ENCODE data around the gene CNN2. TPM values are rescaled to one million over a fixed set of nuclear protein-coding genes. Genes with fewer than 3 reads are reported as not detected.
A peak's percentile ranks its signal among the peaks of the same experiment; 100 is the strongest.

The CNN2 gene
- total and polyA plus RNA-seq, 2 of the 8 experiments (the other 6 are each of a cell fraction or from before 2014, with no cell fraction given), result 189 to 551 TPM

DNA sequence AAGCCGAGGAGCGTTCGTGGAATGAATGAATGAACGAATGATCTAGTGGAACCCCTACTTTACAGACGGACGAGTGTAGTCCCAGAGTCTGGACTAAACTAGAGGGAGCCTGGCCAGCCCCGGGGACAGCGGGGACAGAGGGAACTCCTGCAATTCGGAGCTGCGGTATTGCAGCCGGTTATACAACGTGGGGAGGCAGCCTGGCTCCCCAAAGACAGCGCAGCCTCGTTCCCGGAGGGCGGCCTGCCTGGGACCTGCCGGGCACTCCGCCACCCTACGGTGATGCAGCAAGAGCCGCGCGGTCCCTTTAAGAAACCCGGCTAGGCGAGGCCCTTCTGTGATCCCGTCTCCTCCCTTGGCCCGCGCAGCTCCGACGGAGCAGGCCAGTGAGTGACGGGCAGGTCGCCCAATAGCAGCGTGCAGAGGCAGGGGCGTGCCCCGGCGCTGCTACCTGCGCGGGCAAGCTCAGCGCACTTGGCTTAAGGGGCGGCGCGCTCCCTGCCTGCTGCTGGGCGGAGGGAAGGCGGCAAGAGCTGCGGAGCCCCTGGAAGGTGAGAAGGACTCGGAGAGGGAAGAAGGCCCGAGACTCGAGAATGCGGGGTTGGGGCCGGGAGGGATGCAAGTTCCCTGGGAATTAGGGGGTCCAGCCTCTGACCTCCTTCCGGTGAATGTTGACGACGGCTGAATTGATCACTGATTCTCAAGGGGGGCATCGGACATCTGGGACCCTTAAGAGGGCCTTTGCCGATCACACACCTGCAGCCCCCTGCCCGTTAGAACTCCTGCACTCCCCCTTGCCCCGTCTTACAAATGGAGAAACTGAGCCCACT, 13.5 kb downstream of the CNN2 start, which contains the start of gene ABCA7:
ABCA7 (plus strand) TSS at position 462 of the 830 bp plus-strand sequence. CDS start 1,255 bp downstream, outside the sequence.
- Histone ChIP-seq H3K27ac (ENCODE audit: low read depth, low read length) (0 out of 2 replicates have a peak within 1 kb of the TSS, but pooled peaks have one; percentile 9), H3K36me3 (ENCODE audit: control insufficient read depth in 2 of 4, insufficient read depth in 4 of 4, low read length in 3 of 4) (peaks cover 11 to 22% (median 17%) of the 10 kb centered on the region in 4 experiments), H3K4me3 (ENCODE audit: extremely low read depth in 1 of 4, insufficient read depth in 2 of 4, low read depth in 3 of 4, low read length in 4 of 4) (peak within 1 kb of the TSS; percentile 53 to 76 (median 64)), H2BK12ac (ENCODE audit: low read depth, low read length) (no peak within 1 kb of the TSS), H2AFZ (ENCODE audit: low read length) (no peak within 1 kb of the TSS), H3K79me1 (ENCODE audit: low read depth, low read length) (no peaks in the 10 kb centered on the region), H3K4me2 (ENCODE audit: insufficient read depth in 1 of 2, low read depth in 2 of 2, low read length in 2 of 2) (peak within 1 kb of the TSS; percentile 86 to 90), H2BK5ac (ENCODE audit: low read depth, low read length) (peak within 1 kb of the TSS; percentile 60; the same call in 1 of the 2 replicates), H3K79me2 (ENCODE audit: control insufficient read depth in 1 of 2, insufficient read depth in 2 of 2, low read length in 2 of 2) (no peaks in the 10 kb centered on the region), H3K23ac (ENCODE audit: insufficient read length) (no peak within 1 kb of the TSS), H3K4me1 (replicated peaks in 1 of 4; ENCODE audit: control insufficient read depth in 3 of 4, insufficient read depth in 4 of 4, low read length in 3 of 4) (peaks cover 0 to 10% (median 9%) of the 10 kb centered on the region in 4 experiments; a peak in 6 of 7 replicates), H3K14ac (ENCODE audit: insufficient read length) (no peak within 1 kb of the TSS), H3K56ac (replicated peaks; ENCODE audit: insufficient read length, low read depth, low read length) (no peak within 1 kb of the TSS), H4K91ac (replicated peaks; ENCODE audit: insufficient read length, low read length) (no peak within 1 kb of the TSS), H4K8ac (ENCODE audit: extremely low read depth, insufficient read depth, low read length) (no peak within 1 kb of the TSS), H3K23me2 (ENCODE audit: low read depth, low read length) (peaks cover 10% of the 10 kb centered on the region), H3K27me3 (replicated peaks in 1 of 4; ENCODE audit: control insufficient read depth in 3 of 4, extremely low read depth in 1 of 4, insufficient read depth in 3 of 4, low read length in 3 of 4) (no peaks in the 10 kb centered on the region), H3K18ac (ENCODE audit: extremely low read depth, low read length) (0 out of 2 replicates have a peak within 1 kb of the TSS, but pooled peaks have one; percentile 5), H2BK20ac (ENCODE audit: low read length) (no peak within 1 kb of the TSS), H4K20me1 (replicated peaks in 1 of 2; ENCODE audit: control insufficient read depth in 1 of 2, insufficient read depth in 2 of 2, low read length in 2 of 2) (peaks cover 0 to 12% of the 10 kb centered on the region in 2 experiments), H4K5ac (ENCODE audit: insufficient read length, low read depth, low read length) (no peak within 1 kb of the TSS), H3K4ac (replicated peaks; ENCODE audit: insufficient read length, low read depth, low read length) (no peak within 1 kb of the TSS), H2BK120ac (replicated peaks; ENCODE audit: low read depth, low read length) (no peak within 1 kb of the TSS), H2BK15ac (ENCODE audit: low read length) (no peak within 1 kb of the TSS), H2AK5ac (ENCODE audit: low read depth, low read length) (no peak within 1 kb of the TSS), H3K9me3 (ENCODE audit: insufficient read depth in 2 of 2, low read depth in 1 of 2, low read length in 1 of 2) (no peaks in the 10 kb centered on the region), H3K9ac (replicated peaks in 1 of 4; ENCODE audit: extremely low read depth in 1 of 4, low read depth in 3 of 4, low read length in 3 of 4) (peak within 1 kb of the TSS in 3 of 4 experiments; percentile 24 to 48 (median 31); a peak in 4 of 7 replicates)
- WGBS, 2 experiments (ENCODE audit: extremely low coverage in 1 of 2, insufficient coverage in 1 of 2, insufficient read length in 1 of 2, insufficient replicate concordance in 2 of 2, low coverage in 1 of 2, low lambda C conversion rate in 2 of 2, missing lambda C conversion rate in 1 of 2), result 6% methylated on average over 56 of the region's 56 CpGs; no CpG with 5 or more reads in 1 of the 2 experiments
- ChIA-PET CTCF (ENCODE audit: partially characterized antibody) (interaction anchor here (0.8 to 4.8 kb wide), 10 partner anchors 10 to 222 kb away, joined by 3 to 27 read pairs (median 4); partner anchors contain the start of gene ARHGAP45), POLR2A (ENCODE audit: partially characterized antibody) (interaction anchor here (0.8 to 16.4 kb wide), 23 partner anchors 8 to 401 kb away, joined by 3 to 509 read pairs (median 6); partner anchors contain the start of genes ARHGAP45, CIRBP, CNN2 and GPX4)
- DNase-seq (ENCODE audit: low read depth in 1 of 2, low spot score in 2 of 2) (peak; percentile 98 to 100), FAIRE-seq (no peak)
- TF ChIP-seq POLR2A (IDR thresholded peaks at IDR 0.05; ENCODE audit: control extremely low read depth in 1 of 2, low read depth in 2 of 2, low read length in 2 of 2), result peak in 1 of 2 experiments; percentile 16; a peak in 2 of 3 replicates
- no peak for TF ChIP-seq RNF2 (IDR thresholded peaks at IDR 0.05; ENCODE audit: borderline replicate concordance, low read depth, low read length, missing control alignments, poor library complexity, severe bottlenecking)
- peak; percentile 90 for TF ChIP-seq CHD2 (IDR thresholded peaks at IDR 0.05; ENCODE audit: low read length)
- TF ChIP-seq GABPA (IDR thresholded peaks at IDR 0.05; ENCODE audit: borderline replicate concordance, insufficient read depth, low read length), result peak; percentile 49; the same call in 1 of the 2 replicates
- TF ChIP-seq POLR2AphosphoS5 (IDR thresholded peaks at IDR 0.05; ENCODE audit: low read depth, low read length), result peak; percentile 93
- no peak for TF ChIP-seq TCF12 (IDR thresholded peaks at IDR 0.05; ENCODE audit: low read depth, low read length)
- TF ChIP-seq E2F6 (IDR thresholded peaks at IDR 0.05), result peak; percentile 54; the same call in 1 of the 2 replicates
- TF ChIP-seq USF2 (IDR thresholded peaks at IDR 0.05; ENCODE audit: low read length), result peak; percentile 24; the same call in 1 of the 2 replicates

Data from H1 (cell line).